ENCODE results near the gene SRXN1. TPM values are rescaled to one million over a fixed set of nuclear protein-coding genes. Genes with fewer than 3 reads are reported as not detected.
"Not testable (repeated sequence)": the region's sequence is repeated elsewhere in the genome, so short reads cannot be mapped to it uniquely, and the experiment has no call there.

SRXN1 gene
- total RNA-seq = 47.6 TPM
- long read RNA-seq, transcript SRXN1-201 (2 exons, 2,698 nt) = major isoform, 636 of 689 reads
- long read RNA-seq, partial matches to known transcripts = 0 of 689 reads
- long read RNA-seq, other reads (novel, unspliced or antisense) = 53 of 689 reads

GRCh38 chr20:653110-653589, at the start of gene SRXN1:
TSS of gene SRXN1 (minus strand) at chr20:653200. CDS start at chr20:653185, 15 bp downstream.
- intact Hi-C loops (cut with DNase I) = loop anchor here (5.0 kb wide), 1 partner anchor 74 kb away; no protein-coding TSS in a partner anchor
- peak; percentile 95 for DNase-seq
- ATAC-seq (ENCODE audit: poor library complexity) = peak; percentile 96

- ATAC-seq (ENCODE audit: poor library complexity) = peak; percentile 20
- intact Hi-C loops (cut with DNase I) = no loop called here
- DNase-seq = peak; percentile 43
These were observed 48.6 kb upstream of the SRXN1 start for GRCh38 chr20:701401-702129.

- intact Hi-C loops (cut with DNase I) = no loop called here
- peak; percentile 88 for DNase-seq
- ATAC-seq (ENCODE audit: poor library complexity) = peak; percentile 97
These were observed 46.9 kb upstream of the SRXN1 start for GRCh38 chr20:699811-700338.

GRCh38 chr20:699342-699741, 46.3 kb upstream of the SRXN1 start:
- DNase-seq (no peak), ATAC-seq (ENCODE audit: poor library complexity) (no peak)
- intact Hi-C loops (cut with DNase I) = no loop called here

- ATAC-seq (ENCODE audit: poor library complexity) (no peak), DNase-seq (no peak)
- intact Hi-C loops (cut with DNase I) = no loop called here
These were observed 45.3 kb upstream of the SRXN1 start for GRCh38 chr20:698276-698675.

GRCh38 chr20:697826-698225, 44.8 kb upstream of the SRXN1 start:
- DNase-seq (no peak), ATAC-seq (ENCODE audit: poor library complexity) (no peak)
- intact Hi-C loops (cut with DNase I) = no loop called here

- intact Hi-C loops (cut with DNase I) = no loop called here
- no peak for ATAC-seq (ENCODE audit: poor library complexity)
- no peak for DNase-seq
These were observed 42.3 kb upstream of the SRXN1 start for GRCh38 chr20:695165-695866.

GRCh38 chr20:694496-694895, 41.5 kb upstream of the SRXN1 start:
- intact Hi-C loops (cut with DNase I) = no loop called here
- ATAC-seq (ENCODE audit: poor library complexity) (no peak), DNase-seq (no peak)

GRCh38 chr20:693786-694185, 40.8 kb upstream of the SRXN1 start:
- intact Hi-C loops (cut with DNase I); DNase-seq; ATAC-seq (ENCODE audit: poor library complexity): not testable (repeated sequence)

- ATAC-seq (ENCODE audit: poor library complexity) (no peak), DNase-seq (no peak)
- intact Hi-C loops (cut with DNase I) = no loop called here
These were observed 39.0 kb upstream of the SRXN1 start for GRCh38 chr20:692044-692443.

- intact Hi-C loops (cut with DNase I) = no loop called here
- no peak for DNase-seq
- ATAC-seq (ENCODE audit: poor library complexity) = no peak
These were observed 36.9 kb upstream of the SRXN1 start for GRCh38 chr20:689947-690346.

- no peak for ATAC-seq (ENCODE audit: poor library complexity)
- intact Hi-C loops (cut with DNase I) = no loop called here
- DNase-seq = no peak
These were observed 36.3 kb upstream of the SRXN1 start for GRCh38 chr20:689348-689747.

GRCh38 chr20:688809-689212, 35.8 kb upstream of the SRXN1 start:
- DNase-seq (no peak), ATAC-seq (ENCODE audit: poor library complexity) (no peak)
- intact Hi-C loops (cut with DNase I) = no loop called here

- DNase-seq = no peak
- intact Hi-C loops (cut with DNase I) = no loop called here
- no peak for ATAC-seq (ENCODE audit: poor library complexity)
These were observed 34.6 kb upstream of the SRXN1 start for GRCh38 chr20:687468-688203.

- intact Hi-C loops (cut with DNase I) = no loop called here
- DNase-seq = no peak
- ATAC-seq (ENCODE audit: poor library complexity) = no peak
These were observed 31.8 kb upstream of the SRXN1 start for GRCh38 chr20:684676-685319.

GRCh38 chr20:682123-682522, 29.1 kb upstream of the SRXN1 start:
- DNase-seq (no peak), ATAC-seq (ENCODE audit: poor library complexity) (no peak)
- intact Hi-C loops (cut with DNase I) = no loop called here

- DNase-seq (no peak), ATAC-seq (ENCODE audit: poor library complexity) (no peak)
- intact Hi-C loops (cut with DNase I) = no loop called here
These were observed 27.7 kb upstream of the SRXN1 start for GRCh38 chr20:680638-681187.

- intact Hi-C loops (cut with DNase I) = no loop called here
- DNase-seq (no peak), ATAC-seq (ENCODE audit: poor library complexity) (no peak)
These were observed 25.0 kb upstream of the SRXN1 start for GRCh38 chr20:677957-678356.
